ENCODE measurements around the gene DCAF5. TPM values are rescaled to one million over a fixed set of nuclear protein-coding genes. Genes with fewer than 3 reads are reported as not detected.

Gene DCAF5
- total and polyA plus RNA-seq, 2 of the 13 experiments (the other 11 are each of a cell fraction or from before 2014, with no cell fraction given): 13.4 to 31.6 TPM

GRCh38 chr14:69151458-69152180, 1.3 kb downstream of the DCAF5 start (continued):
- TF ChIP-seq ZNF503 (CRISPR knock-in tag; IDR thresholded peaks at IDR 0.05): no peak
- TF ChIP-seq NR2F1 (CRISPR knock-in tag; IDR thresholded peaks at IDR 0.05): no peak
- peak; percentile 87 for TF ChIP-seq SAP130 (CRISPR knock-in tag; IDR thresholded peaks at IDR 0.05; ENCODE audit: low read depth)
- no peak for TF ChIP-seq E2F2 (CRISPR knock-in tag; IDR thresholded peaks at IDR 0.05; ENCODE audit: borderline replicate concordance)
- TF ChIP-seq SMARCC2 (IDR thresholded peaks at IDR 0.05): no peak
- 0 out of 2 replicates have a peak, but pooled peaks have one; percentile 29 for TF ChIP-seq HNRNPUL1 (IDR thresholded peaks at IDR 0.05; ENCODE audit: low read depth, low read length)
- TF ChIP-seq ZNF18 (CRISPR knock-in tag; IDR thresholded peaks at IDR 0.05; ENCODE audit: insufficient replicate concordance): peak; percentile 68
- 0 out of 2 replicates have a peak, but pooled peaks have one; percentile 28 for TF ChIP-seq NFYC (CRISPR knock-in tag; IDR thresholded peaks at IDR 0.05)
- TF ChIP-seq TBX2 (CRISPR knock-in tag; IDR thresholded peaks at IDR 0.05; ENCODE audit: borderline replicate concordance): peak; percentile 33; the same call in 1 of the 2 replicates
- peak; percentile 24; the same call in 1 of the 2 replicates for TF ChIP-seq TFDP2 (CRISPR knock-in tag; IDR thresholded peaks at IDR 0.05)
- peak; percentile 46; the same call in 1 of the 2 replicates for TF ChIP-seq RARA (CRISPR knock-in tag; IDR thresholded peaks at IDR 0.05)
- TF ChIP-seq KLF6 (CRISPR knock-in tag; IDR thresholded peaks at IDR 0.05): peak; percentile 75; the same call in 1 of the 2 replicates
- 0 out of 2 replicates have a peak, but pooled peaks have one; percentile 33 for TF ChIP-seq ZNF354B (CRISPR knock-in tag; IDR thresholded peaks at IDR 0.05)
- TF ChIP-seq RFX5 (IDR thresholded peaks at IDR 0.05; ENCODE audit: low read depth, low read length): peak; percentile 84
- peak; percentile 81 for TF ChIP-seq RBFOX2 (IDR thresholded peaks at IDR 0.05; ENCODE audit: low read depth, low read length)
- peak; percentile 54; the same call in 1 of the 3 replicates for TF ChIP-seq MXI1 (IDR thresholded peaks at IDR 0.05; ENCODE audit: borderline replicate concordance, low read depth, low read length)
- TF ChIP-seq ZNF792 (CRISPR knock-in tag; IDR thresholded peaks at IDR 0.05): peak; percentile 18; the same call in 1 of the 2 replicates
- peak; percentile 58; the same call in 1 of the 2 replicates for TF ChIP-seq ZBTB38 (CRISPR knock-in tag; IDR thresholded peaks at IDR 0.05)
- peak; percentile 61 for TF ChIP-seq BORCS8-MEF2B (CRISPR knock-in tag; IDR thresholded peaks at IDR 0.05)
- no peak for TF ChIP-seq ZSCAN22 (CRISPR knock-in tag; IDR thresholded peaks at IDR 0.05)
- peak; percentile 40; the same call in 1 of the 2 replicates for TF ChIP-seq ETV6 (CRISPR knock-in tag; conservative IDR thresholded peaks at IDR 0.05)
- TF ChIP-seq GFI1 (CRISPR knock-in tag; IDR thresholded peaks at IDR 0.05; ENCODE audit: borderline replicate concordance): peak; percentile 51; the same call in 1 of the 2 replicates
- peak; percentile 54; the same call in 1 of the 2 replicates for TF ChIP-seq ARHGAP35 (CRISPR knock-in tag; IDR thresholded peaks at IDR 0.05; ENCODE audit: borderline replicate concordance)
- TF ChIP-seq ZNF33A (CRISPR knock-in tag; IDR thresholded peaks at IDR 0.05; ENCODE audit: borderline replicate concordance): no peak
- TF ChIP-seq HCFC1 (IDR thresholded peaks at IDR 0.05; ENCODE audit: low read depth, low read length): peak; percentile 37; the same call in 1 of the 2 replicates

Measured in HepG2 (cell line).